Measurements from ENCODE around the gene PCSK9. TPM values are rescaled to one million over a fixed set of nuclear protein-coding genes. Genes with fewer than 3 reads are reported as not detected.

The PCSK9 gene
- total and polyA plus RNA-seq, 2 experiments from 2014 or later, result 77.6 to 327 TPM

- peaks cover 4% of the 10 kb centered on the region; the same call in 2 of the 3 replicates for H3K4me1 Mint-ChIP-seq
- peaks cover 56% of the 10 kb centered on the region for H3K36me3 ChIP-seq (ENCODE audit: insufficient read depth)
- H3K9me3 Mint-ChIP-seq, result no peaks in the 10 kb centered on the region
- H3K27ac Mint-ChIP-seq, result no peak overlapping the region
- no peak for ATAC-seq
- TF ChIP-seq EZH2phosphoT487 (IDR thresholded peaks at IDR 0.05; ENCODE audit: unreplicated experiment) (no peak), EZH2 (IDR thresholded peaks at IDR 0.05; ENCODE audit: low read depth, unreplicated experiment) (no peak), CREB1 (CRISPR knock-in tag; IDR thresholded peaks at IDR 0.05; ENCODE audit: low read depth) (no peak), ETS1 (IDR thresholded peaks at IDR 0.05) (no peak), CTCF (conservative IDR thresholded peaks at IDR 0.05; ENCODE audit: low read depth in 2 of 2) (no peak), REST (IDR thresholded peaks at IDR 0.05; ENCODE audit: unreplicated experiment) (no peak), ZNF331 (CRISPR knock-in tag; IDR thresholded peaks at IDR 0.05; ENCODE audit: low read depth) (no peak), POLR2AphosphoS5 (IDR thresholded peaks at IDR 0.05; ENCODE audit: low read depth) (no peak), ZNF462 (CRISPR knock-in tag; IDR thresholded peaks at IDR 0.05) (no peak), NANOG (IDR thresholded peaks at IDR 0.05; ENCODE audit: borderline replicate concordance) (no peak), JUNB (IDR thresholded peaks at IDR 0.05; ENCODE audit: unreplicated experiment) (no peak), STAT1 (IDR thresholded peaks at IDR 0.05; ENCODE audit: unreplicated experiment) (no peak), ZNF114 (CRISPR knock-in tag; IDR thresholded peaks at IDR 0.05) (no peak)
- H3K4me1 ChIP-seq (ENCODE audit: insufficient read depth), result no peaks in the 10 kb centered on the region; the same call in 1 of the 2 replicates
- H3K27me3 ChIP-seq (ENCODE audit: insufficient read depth), result no peaks in the 10 kb centered on the region
- H3K9me2 ChIP-seq (ENCODE audit: insufficient read depth), result no peaks in the 10 kb centered on the region
- H3K79me2 ChIP-seq (replicated peaks; ENCODE audit: insufficient read depth), result peaks cover 41% of the 10 kb centered on the region
- H3K27me3 Mint-ChIP-seq (ENCODE audit: insufficient read depth, low read depth, poor library complexity), result peaks cover 9% of the 10 kb centered on the region
- H4K20me1 ChIP-seq (replicated peaks; ENCODE audit: insufficient read depth), result peaks cover 33% of the 10 kb centered on the region
- H3K4me3 Mint-ChIP-seq, result no peak overlapping the region
- H3K4me2 ChIP-seq, result no peak overlapping the region
- H3F3A ChIP-seq (replicated peaks; ENCODE audit: low read depth), result peaks cover 12% of the 10 kb centered on the region; the same call in 1 of the 2 replicates
- H2AFZ ChIP-seq, result no peak overlapping the region
- no peak overlapping the region for H3K4me3 ChIP-seq
- H3K36me3 Mint-ChIP-seq (ENCODE audit: low read depth), result peaks cover 24% of the 10 kb centered on the region; the same call in 2 of the 3 replicates
- H3K27ac ChIP-seq (ENCODE audit: low read depth), result peak overlapping the region; percentile 50; the same call in 1 of the 2 replicates
- DNase-seq (ENCODE audit: low spot score), result no peak
Measured at GRCh38 chr1:55051621-55052020, 12.3 kb downstream of the PCSK9 start.
